H54 (cell line): ENCODE measurements around the gene HDHD5.

ENCODE experiments used
- DNase-seq: peaks from one replicate; pipeline ENCODE4 v3.0.0; 2011; ENCODE audit warnings: low spot score, mixed read lengths; ENCODE audit not compliant: insufficient read length
- FAIRE-seq: peaks from 3 replicates; lab custom pipeline; 2011; peaks lifted over from hg19 to GRCh38; lab: Jason Lieb, UNC
- POLR2A ChIP-seq: IDR thresholded peaks from 2 replicates; pipeline ENCODE4 v1.6.1; 2011; ENCODE audit warnings: low read depth, mild to moderate bottlenecking, low read length

HDHD5 gene

DNA sequence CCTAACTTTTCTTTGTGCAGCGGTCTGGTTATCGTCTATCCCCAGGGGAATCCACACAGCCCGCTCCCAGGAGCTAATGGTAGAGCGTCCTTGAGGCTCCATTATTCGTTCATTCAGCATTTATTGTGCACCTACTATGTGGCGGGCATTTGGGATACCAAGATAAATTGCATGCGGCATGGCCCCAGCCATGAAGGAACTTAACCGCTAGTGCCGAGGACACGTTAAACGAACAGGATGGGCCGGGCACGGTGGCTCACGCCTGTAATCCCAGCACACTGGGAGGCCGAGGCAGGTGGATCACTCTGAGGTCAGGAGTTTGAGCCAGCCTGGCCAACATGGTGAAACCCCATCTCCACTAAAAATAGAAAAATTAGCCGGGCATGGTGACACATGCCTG, 49.1 kb downstream of the HDHD5 start:
- DNase-seq (no peak), FAIRE-seq (no peak)
- TF ChIP-seq POLR2A = no peak

DNA sequence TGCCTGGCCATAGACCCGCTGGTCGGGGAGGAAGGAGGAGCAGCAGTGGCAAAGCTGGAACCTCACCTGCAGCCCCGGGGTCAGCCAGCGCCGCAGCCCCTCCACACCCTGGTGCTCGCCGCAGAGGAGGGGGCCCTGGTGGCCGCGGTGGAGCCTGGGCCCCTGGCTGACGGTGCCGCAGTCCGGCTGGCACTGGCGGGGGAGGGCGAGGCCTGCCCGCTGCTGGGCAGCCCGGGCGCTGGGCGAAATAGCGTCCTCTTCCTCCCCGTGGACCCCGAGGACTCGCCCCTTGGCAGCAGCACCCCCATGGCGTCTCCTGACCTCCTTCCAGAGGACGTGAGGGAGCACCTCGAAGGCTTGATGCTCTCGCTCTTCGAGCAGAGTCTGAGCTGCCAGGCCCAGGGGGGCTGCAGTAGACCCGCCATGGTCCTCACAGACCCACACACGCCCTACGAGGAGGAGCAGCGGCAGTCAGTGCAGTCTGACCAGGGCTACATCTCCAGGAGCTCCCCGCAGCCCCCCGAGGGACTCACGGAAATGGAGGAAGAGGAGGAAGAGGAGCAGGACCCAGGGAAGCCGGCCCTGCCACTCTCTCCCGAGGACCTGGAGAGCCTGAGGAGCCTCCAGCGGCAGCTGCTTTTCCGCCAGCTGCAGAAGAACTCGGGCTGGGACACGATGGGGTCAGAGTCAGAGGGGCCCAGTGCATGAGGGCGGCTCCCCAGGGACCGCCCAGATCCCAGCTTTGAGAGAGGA, 49.8 kb downstream of the HDHD5 start:
- FAIRE-seq (no peak), DNase-seq (no peak)
- no peak for TF ChIP-seq POLR2A

DNA sequence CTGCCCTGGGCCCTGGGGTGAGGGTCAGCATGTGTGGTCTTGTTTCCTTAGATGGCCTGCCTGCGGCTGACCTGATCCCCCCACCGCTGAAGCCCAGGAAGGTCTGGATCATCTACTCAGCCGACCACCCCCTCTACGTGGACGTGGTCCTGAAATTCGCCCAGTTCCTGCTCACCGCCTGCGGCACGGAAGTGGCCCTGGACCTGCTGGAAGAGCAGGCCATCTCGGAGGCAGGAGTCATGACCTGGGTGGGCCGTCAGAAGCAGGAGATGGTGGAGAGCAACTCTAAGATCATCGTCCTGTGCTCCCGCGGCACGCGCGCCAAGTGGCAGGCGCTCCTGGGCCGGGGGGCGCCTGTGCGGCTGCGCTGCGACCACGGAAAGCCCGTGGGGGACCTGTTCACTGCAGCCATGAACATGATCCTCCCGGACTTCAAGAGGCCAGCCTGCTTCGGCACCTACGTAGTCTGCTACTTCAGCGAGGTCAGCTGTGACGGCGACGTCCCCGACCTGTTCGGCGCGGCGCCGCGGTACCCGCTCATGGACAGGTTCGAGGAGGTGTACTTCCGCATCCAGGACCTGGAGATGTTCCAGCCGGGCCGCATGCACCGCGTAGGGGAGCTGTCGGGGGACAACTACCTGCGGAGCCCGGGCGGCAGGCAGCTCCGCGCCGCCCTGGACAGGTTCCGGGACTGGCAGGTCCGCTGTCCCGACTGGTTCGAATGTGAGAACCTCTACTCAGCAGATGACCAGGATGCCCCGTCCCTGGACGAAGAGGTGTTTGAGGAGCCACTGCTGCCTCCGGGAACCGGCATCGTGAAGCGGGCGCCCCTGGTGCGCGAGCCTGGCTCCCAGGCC, 50.6 kb downstream of the HDHD5 start:
- no peak for TF ChIP-seq POLR2A
- FAIRE-seq (no peak), DNase-seq (no peak)

DNA sequence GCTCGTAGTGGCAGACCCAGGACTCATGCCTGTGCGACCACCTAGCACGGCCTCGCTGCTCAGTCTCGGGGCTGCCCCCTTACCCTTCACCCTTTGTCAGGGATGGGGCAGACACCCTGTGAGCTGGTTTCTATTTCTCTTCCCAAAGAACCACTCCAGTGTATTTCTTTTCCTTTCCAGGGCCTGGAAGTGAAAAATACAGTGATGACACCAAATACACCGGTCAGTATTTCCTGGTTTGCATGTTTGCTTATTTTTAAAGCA, 51.6 kb downstream of the HDHD5 start:
- no peak for DNase-seq
- no peak for FAIRE-seq
- TF ChIP-seq POLR2A = no peak

DNA sequence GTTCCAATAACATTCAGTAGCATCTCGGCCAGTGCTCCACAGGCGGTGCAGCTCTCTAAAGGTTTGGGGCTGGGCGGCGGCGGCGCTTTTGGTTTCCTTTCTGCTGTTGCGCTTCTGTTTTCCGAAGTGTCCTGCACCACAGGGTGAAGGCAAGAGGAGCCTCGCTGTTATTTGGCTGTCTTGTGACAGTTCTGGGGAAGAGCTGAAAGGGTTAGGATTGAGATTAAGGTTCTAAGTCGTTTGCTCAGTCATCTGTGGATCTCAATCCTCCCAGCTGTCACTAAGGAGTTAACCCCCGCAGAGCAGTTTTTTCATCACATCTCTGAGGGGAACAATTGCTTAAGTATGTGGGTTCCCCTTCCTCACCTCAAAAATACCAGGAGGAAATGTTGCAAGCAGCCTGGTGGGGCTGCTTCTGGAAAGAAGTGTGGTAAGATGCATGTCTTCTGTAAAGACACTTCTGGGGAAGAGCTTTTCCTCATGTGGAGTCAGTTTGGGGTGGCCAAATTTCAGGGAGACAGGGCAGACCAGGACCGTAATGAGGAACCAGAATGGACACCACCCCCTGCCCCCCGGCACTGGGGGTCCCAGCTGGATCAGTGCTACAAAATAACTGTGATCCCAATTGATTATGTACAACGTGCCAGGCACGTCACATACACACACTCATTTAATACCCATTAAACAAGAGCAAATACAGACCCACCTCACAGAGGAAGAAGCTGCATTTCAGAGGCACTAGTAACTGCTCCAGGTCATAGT, 52.1 kb downstream of the HDHD5 start:
- no peak for TF ChIP-seq POLR2A
- no peak for DNase-seq
- FAIRE-seq = no peak

DNA sequence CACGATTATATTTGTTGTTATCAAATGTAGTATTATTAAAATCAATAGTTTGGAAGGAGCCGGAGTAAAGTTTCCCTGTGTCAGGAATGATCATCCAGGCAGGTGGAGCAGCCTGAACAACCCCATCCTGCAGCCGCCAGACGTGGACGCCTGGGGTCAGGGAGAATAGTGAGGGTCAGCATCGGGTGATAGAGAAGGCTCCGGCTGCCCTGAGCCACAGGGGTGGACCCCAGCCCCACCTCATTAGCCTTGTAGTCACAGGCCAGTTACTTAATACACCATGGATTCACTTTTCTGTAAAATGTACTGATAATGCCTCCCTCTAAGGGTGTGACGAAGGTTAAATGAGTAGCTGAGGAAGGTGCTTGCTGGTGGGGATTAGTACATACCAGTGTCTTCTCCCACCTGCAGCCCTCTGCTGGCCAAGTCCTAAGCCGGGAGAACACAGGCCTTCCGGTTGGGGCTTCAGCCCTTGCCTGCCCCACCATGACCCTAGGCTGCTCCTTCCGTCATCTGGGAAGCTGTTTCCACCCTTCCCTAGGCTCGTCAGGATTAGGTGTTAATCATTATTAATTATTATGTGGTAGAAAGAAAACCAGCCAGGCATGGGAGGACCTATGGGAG, 52.8 kb downstream of the HDHD5 start:
- FAIRE-seq (no peak), DNase-seq (no peak)
- TF ChIP-seq POLR2A = no peak

DNA sequence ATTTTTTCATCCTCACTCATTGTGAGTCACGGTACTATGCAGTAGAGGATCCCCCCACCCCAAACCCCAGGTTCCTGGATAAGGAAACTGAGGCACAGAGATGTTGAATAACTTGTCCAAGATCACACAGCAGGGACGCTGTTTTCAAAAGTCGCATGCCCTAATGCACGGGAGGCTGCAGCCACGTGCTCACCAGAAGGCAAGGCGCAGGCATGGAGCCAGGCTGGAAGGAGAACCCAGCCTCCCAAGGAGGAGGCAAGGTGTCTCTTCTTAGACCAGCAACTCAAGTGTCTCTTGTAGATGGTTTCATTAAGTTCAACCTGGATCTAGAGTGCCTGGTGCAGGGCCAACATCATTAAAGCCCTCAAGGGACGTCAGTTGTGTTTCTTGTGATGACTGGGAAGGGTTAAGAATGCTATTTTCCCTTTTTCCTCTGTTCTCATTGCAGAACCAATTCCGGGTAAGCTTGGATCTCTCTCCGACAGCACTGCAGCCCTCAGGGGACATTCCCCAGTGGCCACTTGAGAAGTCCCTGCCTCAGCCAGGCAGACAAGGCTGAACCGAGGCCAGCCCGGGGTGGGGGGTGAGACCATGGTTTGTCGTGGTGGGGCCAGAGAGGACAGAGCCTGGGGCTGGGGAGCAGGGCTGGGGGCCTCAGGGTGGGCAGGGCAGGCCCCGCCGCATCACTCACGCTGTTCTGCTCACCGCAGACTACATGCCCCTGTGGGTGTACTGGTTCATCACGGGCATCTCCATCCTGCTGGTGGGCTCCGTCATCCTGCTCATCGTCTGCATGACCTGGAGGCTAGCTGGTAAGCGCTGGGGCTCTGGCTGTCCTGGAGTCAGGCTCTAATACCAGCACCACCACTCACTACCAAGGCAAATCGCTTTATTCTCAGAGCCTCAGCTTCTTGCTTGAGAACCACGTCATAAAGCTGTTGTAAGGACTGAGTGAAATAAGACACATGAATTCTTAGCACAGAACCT, 53.6 kb downstream of the HDHD5 start:
- no peak for TF ChIP-seq POLR2A
- DNase-seq (no peak), FAIRE-seq (no peak)

DNA sequence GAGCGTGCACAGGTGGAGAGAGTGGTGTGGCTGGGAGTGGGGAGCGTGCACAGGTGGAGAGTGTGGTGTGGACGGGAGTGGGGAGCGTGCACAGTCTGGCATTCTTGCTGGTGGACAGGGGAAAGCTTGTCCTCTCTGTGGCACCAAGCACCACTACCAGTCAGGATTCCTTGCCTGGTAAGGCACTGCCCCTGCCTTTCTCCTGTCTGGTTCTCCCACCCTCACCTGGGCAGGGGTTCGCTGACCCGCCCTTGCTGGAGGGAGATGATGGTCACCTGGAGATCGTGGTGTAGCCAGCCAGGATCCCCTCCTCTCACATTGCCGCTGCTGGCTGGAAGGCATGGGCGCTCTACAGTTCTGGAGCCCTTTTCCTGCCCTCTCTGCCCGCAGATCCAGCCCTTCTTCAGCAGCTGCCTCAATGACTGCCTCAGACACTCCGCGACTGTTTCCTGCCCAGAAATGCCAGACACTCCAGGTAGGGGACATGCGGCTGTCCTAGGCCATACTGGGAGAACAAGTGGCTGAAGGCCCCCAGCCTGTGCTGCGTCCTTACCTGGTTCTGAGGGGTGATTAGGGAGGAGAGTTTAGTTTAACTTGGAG, 54.6 kb downstream of the HDHD5 start:
- DNase-seq (no peak), FAIRE-seq (no peak)

DNA sequence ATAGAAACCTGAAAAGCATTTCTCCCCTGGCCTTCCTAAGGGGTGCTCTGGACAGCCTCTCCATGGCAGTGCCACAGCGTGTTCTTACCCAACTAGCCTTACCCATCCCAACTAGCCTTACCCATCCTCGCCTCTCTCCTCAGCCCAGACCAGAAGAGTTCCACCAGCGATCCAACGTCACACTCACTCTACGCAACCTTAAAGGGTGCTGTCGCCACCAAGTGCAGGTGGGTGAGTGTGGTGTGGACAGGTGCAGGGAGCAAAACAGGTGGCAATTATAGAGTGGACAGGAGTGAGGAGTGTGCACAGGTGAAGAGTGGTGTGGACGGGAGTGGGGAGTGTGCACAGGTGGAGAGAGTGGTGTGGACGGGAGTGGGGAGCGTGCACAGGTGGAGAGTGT, 55.7 kb downstream of the HDHD5 start:
- DNase-seq (no peak), FAIRE-seq (no peak)
- TF ChIP-seq POLR2A = no peak

More for the DNA sequence above, 54.6 kb downstream of the HDHD5 start:
- no peak for TF ChIP-seq POLR2A

DNA sequence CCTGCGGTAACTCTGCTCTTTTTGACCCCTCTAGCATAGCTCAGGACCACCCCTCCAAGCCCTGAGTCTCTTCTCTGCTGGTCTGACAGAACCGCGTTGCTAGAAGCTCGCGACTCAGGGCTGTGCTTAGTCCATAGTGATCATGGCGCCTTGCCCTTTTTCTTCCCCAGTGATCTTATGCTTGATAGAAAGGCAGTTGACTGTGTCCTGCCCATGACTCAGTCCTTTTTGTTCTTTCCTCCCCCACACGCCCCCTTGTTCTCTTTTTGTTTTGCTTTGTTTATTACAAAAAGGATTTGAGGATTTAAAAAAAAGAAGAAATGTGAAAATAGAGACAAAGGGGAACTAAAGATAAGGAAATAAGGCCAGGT, 56.8 kb downstream of the HDHD5 start:
- no peak for FAIRE-seq
- TF ChIP-seq POLR2A = no peak
- DNase-seq = no peak

DNA sequence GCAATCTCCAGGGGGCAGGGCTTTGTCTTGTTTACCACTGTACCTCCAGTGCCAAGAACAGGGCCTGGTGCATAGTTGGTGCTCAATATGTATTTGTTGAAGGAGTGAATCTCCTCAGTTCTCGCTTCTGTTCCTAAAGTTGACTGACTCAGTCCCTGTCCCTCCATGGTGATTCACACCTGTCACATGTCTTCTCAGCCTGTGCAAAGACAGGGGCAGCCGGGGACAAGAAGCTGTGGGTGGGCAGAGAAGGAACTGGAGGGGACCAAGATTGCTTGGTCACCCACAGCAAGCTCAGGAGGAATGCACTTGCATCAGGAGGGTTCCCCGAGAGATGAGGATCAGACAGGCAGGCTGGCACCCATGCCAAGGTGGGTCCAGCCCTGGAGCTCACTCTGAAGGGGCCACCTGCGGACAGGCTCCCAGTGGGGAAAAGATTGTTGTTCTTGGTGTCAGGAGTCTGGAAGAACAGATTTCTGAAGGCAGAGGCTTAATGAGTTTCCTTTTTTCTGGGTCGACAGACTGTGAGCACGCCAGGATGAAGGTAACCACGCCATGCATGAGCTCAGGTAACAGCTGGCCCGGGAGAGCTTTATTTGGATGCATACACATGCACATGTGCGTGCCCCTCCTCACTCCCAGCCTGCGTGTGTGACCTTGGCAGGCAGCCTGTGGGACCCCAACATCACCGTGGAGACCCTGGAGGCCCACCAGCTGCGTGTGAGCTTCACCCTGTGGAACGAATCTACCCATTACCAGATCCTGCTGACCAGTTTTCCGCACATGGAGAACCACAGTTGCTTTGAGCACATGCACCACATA, 57.4 kb downstream of the HDHD5 start:
- no peak for TF ChIP-seq POLR2A
- FAIRE-seq (no peak), DNase-seq (no peak)

DNA sequence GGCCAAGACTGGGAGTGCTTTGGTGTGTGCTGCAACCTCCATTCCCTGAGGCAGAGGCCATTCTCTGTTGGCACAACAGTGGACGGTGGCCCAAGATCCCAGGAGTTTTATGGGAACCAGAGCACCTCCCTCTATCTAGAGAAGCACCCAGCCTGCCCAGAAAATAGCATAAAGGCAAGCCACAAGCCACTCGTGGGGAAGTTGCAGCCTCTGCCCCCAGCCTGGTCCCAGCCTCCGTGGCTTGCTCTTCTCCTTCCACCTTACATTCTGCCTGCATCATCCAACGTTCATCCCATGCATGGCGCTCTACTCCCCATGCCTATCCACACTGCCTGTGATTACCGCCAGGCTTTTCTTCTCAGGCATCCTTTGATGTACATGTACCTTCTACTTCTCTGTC, 58.5 kb downstream of the HDHD5 start:
- DNase-seq (no peak), FAIRE-seq (no peak)
- TF ChIP-seq POLR2A = no peak
